Astrocyte (in vitro differentiated cells and primary cell): ENCODE results near the gene VWF.

Source experiments
- CTCF ChIP-seq: IDR thresholded peaks from 2 replicates; pipeline ENCODE4 v1.5.1; 2011; ENCODE audit warnings: low read depth, mild to moderate bottlenecking, inconsistent platforms, low read length, moderate library complexity; ENCODE audit not compliant: insufficient read depth
- EZH2 ChIP-seq: IDR thresholded peaks from 2 replicates; pipeline ENCODE4 v1.6.1; 2012; ENCODE audit warnings: mild to moderate bottlenecking, low read length, inconsistent platforms; ENCODE audit not compliant: insufficient read depth

- TF ChIP-seq CTCF (no peak), EZH2 (no peak)
Measured at GRCh38 chr12:5925646-5926045, 198.8 kb downstream of the VWF start.
